Measurements from ENCODE around the gene S1PR4.

The S1PR4 gene

DNA sequence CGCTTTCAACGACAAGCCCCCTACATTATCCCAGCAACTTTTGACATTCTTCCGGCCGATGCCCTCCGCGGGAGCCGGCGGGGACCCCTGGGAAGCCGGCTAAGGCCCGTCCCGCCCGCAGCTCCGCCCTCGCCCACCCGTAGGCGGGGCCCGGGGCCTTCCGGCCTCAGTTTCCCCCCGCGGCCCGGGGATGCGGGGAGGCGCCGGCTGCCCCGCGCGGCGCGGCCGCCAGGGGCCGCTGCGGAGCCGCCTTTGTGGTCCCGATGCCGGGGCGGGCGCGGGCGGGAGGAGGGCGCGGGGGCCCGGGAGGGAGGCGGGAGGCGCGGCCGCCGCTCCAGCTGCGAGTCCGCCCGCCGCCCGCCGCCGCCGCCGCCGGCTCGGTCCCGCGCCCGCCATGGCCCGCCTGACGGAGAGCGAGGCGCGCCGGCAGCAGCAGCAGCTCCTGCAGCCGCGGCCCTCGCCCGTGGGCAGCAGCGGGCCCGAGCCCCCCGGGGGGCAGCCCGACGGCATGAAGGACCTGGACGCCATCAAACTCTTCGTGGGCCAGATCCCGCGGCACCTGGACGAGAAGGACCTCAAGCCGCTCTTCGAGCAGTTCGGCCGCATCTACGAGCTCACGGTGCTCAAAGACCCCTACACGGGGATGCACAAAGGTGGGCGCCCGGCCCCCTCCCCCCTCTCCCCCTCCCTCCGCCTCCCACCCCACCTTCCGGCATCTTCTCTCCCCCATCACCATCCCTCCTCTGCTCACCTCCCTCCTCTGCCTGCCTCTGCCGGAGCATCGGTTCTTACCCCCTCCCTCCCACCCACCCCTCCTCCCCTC lies 46.0 kb downstream of the S1PR4 start, which contains the start of gene CELF5:
Gene CELF5 (plus strand): TSS at position 316 of the 823 bp plus-strand sequence. CDS start 79 bp downstream, at position 395.
- H3K4me3 ChIP-seq (ENCODE audit: control insufficient read depth, low read depth, low read length): no peak within 1 kb of the TSS
- no peak for DNase-seq (ENCODE audit: low read depth)
- TF ChIP-seq, protein P1, sequence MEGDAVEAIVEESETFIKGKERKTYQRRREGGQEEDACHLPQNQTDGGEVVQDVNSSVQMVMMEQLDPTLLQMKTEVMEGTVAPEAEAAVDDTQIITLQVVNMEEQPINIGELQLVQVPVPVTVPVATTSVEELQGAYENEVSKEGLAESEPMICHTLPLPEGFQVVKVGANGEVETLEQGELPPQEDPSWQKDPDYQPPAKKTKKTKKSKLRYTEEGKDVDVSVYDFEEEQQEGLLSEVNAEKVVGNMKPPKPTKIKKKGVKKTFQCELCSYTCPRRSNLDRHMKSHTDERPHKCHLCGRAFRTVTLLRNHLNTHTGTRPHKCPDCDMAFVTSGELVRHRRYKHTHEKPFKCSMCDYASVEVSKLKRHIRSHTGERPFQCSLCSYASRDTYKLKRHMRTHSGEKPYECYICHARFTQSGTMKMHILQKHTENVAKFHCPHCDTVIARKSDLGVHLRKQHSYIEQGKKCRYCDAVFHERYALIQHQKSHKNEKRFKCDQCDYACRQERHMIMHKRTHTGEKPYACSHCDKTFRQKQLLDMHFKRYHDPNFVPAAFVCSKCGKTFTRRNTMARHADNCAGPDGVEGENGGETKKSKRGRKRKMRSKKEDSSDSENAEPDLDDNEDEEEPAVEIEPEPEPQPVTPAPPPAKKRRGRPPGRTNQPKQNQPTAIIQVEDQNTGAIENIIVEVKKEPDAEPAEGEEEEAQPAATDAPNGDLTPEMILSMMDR (conservative IDR thresholded peaks at IDR 0.05; ENCODE audit: control insufficient read depth, insufficient read depth, low read depth, low read length): no peak

DNA sequence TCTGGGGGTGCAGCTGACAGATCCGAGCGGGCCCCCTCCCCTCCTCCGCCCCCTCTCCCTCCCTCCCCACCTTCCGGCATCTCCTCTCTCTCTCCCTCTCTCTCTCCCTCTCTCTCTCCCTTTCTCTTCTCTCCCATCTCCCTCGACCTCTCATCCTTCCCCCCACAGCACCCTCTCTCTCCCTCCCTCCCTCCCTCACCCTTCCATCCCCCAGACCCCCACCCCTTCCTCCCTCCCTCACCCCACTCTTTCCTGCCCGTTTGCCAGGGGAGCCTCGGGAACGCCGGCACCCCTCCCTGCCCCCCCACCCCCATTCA lies 46.6 kb downstream of the S1PR4 start:
- TF ChIP-seq, protein P1 (conservative IDR thresholded peaks at IDR 0.05; ENCODE audit: control insufficient read depth, insufficient read depth, low read depth, low read length): no peak
- no peak overlapping the region for H3K4me3 ChIP-seq (ENCODE audit: control insufficient read depth, low read depth, low read length)
- DNase-seq (ENCODE audit: low read depth): no peak

GRCh38 chr19:3225677-3226093 lies 47.1 kb downstream of the S1PR4 start:
- DNase-seq (ENCODE audit: low read depth): no peak
- no peak overlapping the region for H3K4me3 ChIP-seq (ENCODE audit: control insufficient read depth, low read depth, low read length)
- TF ChIP-seq, protein P1 (conservative IDR thresholded peaks at IDR 0.05; ENCODE audit: control insufficient read depth, insufficient read depth, low read depth, low read length): no peak

DNA sequence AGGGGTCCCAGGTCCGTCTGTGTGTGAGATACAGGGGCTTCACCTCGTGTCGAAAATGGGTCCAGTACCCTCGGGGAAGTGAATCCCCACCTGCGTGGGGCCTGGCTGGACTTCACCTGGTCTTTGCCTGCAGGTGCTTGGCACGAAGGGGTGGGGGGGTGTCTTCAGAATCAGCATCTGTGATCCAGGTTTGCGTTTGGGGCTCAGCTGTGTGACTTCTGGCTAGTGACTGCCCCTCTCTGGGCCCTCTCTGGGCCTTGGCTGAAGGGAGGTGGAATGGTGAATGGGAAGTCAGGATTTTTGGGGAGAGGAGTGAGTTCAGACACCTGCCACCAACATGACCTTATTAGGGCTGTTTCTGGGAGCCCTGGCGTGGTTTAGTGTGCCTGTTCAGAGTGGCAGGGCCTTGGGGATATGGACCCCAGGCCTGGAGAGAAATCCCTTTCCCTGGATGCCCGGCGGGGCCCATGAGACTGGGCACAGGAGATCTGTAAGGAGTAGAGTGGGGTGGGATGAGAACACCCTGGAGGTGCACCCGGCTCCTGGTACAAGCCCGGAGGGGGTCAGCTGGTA lies 48.6 kb downstream of the S1PR4 start:
- no peak for DNase-seq (ENCODE audit: low read depth)
- TF ChIP-seq, protein P1 (conservative IDR thresholded peaks at IDR 0.05; ENCODE audit: control insufficient read depth, insufficient read depth, low read depth, low read length): no peak
- no peak overlapping the region for H3K4me3 ChIP-seq (ENCODE audit: control insufficient read depth, low read depth, low read length)

DNA sequence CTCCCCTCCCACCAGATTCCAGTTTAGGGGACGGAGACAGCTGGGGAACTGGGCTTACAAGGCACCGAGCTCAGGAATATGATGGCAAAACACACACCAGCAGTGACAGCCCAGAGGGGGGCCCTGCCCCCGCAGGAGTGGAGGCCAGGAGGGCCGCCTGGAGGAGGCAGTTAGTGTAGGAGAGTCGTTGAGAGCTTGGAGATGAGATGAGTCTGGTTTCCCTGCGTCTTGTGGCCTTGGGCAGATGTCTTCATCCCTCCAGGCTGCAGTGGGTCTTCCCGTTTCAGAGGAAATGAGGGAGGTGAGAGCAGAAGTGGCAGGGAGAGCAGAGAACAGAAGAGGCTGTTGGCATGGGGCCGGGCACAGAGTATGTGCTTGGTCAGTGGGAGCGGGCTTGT lies 50.8 kb downstream of the S1PR4 start:
- no peak overlapping the region for H3K4me3 ChIP-seq (ENCODE audit: control insufficient read depth, low read depth, low read length)
- TF ChIP-seq, protein P1 (conservative IDR thresholded peaks at IDR 0.05; ENCODE audit: control insufficient read depth, insufficient read depth, low read depth, low read length): no peak
- DNase-seq (ENCODE audit: low read depth): no peak
